G401 (cell line): ENCODE results near the gene THEMIS. TPM values are rescaled to one million over a fixed set of nuclear protein-coding genes. Genes with fewer than 3 reads are reported as not detected.
A peak's percentile ranks its signal among the peaks of the same experiment; 100 is the strongest.
"Not testable (repeated sequence)": the region's sequence is repeated elsewhere in the genome, so short reads cannot be mapped to it uniquely, and the experiment has no call there.

Experiments used
- DNase-seq: peaks from one replicate; pipeline ENCODE4 v3.0.0-alpha.2; 2015; ENCODE audit warnings: low spot score
- in situ Hi-C: cut with HindIII; loops from 2 replicates; pipeline ENCODE4 v1.10.0; 2016; ENCODE audit warnings: low sequenced_read_pairs, mixed read lengths
- total RNA-seq: library from RNA; depleted of rRNA; stranded (reverse); fragments of >200 nt; shearing (Covaris generic); gene quantifications from 2 replicates; pipeline ENCODE4 v1.2.3, GENCODE V29; 2014

The THEMIS gene
- total RNA-seq, 1 experiment from 2014 or later: not detected

DNA sequence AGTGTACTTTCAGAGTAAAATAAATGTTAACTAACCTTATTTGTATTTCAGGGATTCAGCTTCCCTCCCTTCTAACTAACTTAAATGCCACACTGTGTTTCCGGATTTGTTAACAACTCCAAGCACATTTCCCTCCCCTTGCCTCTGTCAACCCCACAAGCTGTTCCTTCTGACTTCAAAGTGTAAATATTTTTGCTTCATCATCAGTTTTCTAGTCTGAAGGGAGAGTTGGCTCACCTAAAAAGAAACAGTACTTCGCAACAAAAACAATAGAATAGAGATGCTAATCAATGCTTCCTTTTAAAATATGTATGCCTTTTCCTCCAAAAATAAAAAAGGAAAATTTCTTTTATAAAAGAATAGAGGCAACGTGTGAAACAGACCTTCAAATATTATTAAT, 132.6 kb downstream of the THEMIS start:
- DNase-seq: no peak
- in situ Hi-C loops: no loop called here

DNA sequence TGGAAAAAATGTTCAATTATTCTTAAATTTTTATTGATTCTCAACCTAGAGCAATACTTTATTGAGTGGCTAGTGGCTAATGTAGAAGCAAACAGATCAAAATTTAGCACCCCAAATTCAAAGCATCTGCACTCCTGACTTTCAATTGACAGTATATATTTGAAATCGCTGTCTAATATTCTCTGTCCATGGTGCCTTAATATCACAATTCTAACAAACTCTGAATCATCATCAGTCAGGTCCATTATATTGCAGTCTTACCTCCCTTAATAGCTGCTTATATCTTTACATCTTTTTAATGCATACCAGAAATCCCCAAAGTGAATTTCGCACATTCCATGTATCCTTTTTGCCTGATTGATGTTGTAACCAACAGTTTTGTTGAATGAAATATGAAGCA, 134.9 kb downstream of the THEMIS start:
- no peak for DNase-seq
- in situ Hi-C loops: no loop called here

DNA sequence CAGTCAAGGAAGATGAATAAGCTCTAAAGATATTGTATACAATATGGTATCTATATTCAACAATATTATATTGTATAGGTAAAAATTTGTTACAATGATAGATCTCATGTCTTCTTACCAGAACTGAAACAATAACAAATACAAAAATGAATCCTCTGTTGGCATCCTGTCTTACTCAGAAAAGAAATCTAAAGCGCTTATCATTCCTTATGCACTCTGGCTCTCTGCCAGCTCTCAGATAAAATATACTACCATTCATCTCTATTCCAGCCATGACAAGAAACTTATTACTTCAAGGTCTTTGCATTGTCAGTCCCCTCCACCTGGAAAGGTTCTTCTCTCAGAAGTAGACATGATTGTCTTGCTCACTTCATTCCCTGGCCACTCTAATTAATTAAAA, 138.6 kb downstream of the THEMIS start:
- DNase-seq: no peak
- in situ Hi-C loops: no loop called here

DNA sequence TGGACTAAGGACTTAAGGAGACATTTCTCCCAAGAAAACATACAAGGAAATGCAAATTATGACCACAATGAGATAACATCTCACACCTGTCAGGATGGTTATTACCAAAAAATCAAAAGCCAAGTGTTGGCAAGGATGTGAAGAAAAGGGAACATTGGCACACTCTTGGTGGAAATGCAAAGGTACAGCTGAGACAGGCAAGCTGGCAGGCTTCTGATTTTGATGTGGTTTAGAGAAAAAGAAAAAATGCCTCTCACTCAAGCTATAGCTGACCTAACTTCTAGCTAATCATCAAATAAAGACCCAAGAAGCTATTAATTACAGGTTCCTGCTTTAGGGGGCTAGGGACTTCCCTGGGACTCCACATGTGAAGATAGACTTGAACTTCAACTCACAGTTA, 139.8 kb downstream of the THEMIS start:
- DNase-seq: peak; percentile 14
- in situ Hi-C loops: no loop called here

DNA sequence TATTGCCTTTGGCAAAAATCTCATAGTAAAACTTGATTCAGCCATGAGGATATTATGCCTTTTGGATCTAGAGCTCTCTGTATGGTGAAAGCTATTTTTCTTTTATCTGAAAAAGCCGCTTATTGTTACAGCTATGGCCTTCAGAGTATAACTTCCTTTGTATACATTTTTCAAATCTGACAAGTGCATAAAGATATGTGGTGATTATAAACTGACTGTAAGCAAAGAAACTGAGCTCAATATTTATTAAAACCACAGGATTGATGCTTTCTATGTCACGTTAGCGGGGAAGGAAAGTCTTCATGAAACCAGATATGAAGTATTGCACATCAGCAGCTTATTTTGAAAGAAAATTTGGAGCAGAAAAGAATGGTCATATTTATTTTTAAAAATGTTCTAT, 151.8 kb downstream of the THEMIS start:
- DNase-seq: no peak
- in situ Hi-C loops: no loop called here

DNA sequence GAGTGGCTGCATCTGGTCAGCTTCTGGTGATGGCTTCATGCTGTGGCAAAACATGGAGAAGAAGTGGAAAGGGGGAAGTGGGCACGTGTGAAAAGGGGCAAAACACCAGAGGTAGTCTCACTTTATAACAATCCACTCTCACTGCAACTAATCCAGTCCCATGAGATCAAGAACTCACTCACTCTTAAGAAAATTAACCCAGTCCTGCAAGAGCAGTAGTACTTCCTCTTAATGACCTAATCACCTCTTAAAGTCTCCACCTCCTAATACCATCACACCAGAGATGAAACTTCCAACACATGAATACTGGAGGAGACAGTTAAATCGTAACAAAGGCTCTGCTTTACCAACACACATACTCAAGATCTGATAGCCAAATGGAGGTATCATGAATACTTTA, 152.6 kb downstream of the THEMIS start:
- in situ Hi-C loops: no loop called here
- DNase-seq: no peak

DNA sequence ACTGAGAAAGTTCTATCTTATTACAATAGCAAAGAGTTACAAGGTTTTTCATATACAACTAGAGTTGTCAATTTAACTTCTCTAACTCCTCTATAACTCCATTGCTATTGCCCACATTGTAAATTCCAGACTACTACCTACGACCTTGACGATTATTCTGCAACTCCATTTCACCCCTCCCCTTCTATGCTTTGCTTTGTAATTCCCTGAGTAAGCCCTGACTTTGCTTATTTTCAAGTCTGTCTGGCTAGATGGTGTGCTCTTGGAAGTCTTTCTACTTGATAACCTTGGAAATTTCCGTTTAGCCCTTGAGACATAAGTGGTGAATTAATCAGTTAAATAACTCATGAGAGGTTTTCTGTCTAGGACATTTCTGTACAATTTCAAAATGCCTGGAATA, 162.4 kb downstream of the THEMIS start:
- DNase-seq: no peak
- in situ Hi-C loops: no loop called here

DNA sequence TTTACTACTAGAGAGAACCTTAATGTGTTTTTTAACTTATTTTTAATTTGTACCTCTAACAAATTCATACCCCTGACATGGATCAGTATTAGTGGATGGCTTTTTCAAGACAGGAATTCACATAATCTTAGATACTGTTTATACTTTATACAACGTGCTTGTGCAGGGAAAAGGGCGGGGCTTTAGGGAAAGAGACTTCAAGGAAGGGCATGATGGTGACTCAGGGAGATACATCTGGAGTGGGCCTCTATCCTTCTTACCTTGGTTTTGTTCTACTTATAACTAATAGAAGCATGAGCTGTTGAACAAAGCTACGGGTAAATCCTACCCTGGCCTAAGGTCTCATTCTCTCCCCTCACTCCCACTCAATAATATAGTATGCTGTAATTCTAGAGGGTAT, 163.1 kb downstream of the THEMIS start:
- DNase-seq: no peak
- in situ Hi-C loops: no loop called here

DNA sequence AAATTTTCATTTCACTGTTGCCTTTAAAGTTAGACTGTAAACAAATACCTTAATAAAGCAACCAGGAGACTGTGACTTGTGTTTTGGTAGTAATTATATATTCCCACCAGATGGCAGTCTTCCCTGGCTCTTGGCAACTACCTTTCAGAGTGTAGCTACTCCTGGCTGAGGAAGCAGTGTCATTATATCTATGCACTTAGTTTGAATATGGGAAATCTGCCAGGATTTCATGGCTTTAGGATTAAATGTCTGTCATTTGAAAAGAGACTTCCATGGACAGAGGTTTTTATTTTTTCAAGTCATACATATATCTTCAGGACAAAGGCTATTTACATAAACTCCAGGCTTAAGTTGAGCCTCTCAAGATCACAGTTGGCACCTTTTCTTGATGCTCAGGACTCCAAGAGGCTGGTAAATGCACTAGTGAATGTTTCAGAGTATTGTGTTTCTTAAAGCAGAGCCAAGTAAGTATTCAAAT, 163.8 kb downstream of the THEMIS start:
- peak; percentile 70 for DNase-seq
- in situ Hi-C loops: no loop called here

DNA sequence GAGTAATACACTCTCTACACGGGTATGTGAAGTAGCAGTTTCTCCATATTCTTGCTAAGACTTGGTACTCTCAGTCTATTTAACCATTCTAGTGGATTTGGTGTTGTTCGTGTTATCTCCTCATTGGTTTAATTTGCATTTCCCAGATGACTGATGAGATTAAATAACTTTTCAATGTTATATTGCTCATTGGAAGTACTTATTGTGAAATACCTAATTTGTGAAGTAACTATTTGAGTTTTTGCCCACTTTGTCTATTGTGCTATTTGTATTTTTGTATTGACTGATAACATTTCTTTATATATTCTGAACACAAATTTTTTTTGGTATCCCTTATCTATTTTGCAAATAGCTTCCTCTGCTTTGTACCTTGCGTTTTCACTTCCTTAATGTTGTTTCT, 167.9 kb downstream of the THEMIS start:
- in situ Hi-C loops: no loop called here
- no peak for DNase-seq

DNA sequence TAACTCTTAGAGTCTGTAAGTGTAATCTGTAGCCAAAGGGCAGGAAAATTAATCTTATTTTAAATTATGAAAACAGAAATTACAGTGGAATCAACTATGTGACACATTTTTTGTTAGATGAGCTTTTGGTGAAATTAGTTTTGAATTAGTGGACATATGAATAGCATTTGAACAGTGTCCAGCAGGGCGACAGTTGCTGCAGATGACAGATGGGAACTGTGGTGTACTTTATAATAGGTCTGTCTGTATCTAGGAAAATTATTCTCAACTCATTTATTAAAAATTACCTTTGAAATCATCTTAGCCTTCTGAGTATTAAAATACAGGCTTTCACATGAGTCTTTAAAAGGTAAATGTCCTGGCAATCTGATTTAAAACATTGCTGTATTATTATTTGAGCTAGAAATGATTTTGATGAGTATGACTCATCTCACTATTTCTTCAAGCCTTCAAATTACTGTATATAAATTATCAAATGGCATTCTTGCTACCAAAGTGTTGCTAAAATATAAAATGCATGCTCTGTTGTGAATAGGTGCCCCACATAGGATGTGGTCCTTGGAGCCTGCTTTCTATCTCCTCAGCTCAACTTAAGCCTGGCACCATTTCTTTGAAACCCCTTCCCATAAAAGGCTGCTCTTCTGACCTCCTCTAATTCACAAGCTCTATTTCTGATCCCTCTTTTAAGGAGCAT, 173.5 kb downstream of the THEMIS start:
- DNase-seq: peak; percentile 42
- in situ Hi-C loops: no loop called here

DNA sequence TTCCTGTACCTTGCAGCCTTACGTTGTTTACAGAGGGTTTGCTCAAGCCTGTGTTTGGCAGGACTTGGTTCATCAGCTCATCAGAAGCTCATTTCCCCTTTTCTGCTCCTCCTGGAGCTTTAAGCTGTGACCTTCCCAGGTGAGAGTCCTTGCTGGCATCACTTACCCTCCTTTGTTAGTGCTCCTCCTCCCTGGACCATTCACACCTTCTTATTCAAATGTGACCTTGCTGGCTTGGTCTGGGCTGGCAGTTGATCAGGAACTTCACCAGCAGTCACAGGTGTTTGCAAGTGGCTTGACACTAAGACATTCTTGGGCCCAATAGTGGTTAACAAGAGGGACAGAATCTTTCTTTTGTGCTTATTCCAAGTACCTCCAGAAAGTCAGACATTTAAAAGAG, 175.0 kb downstream of the THEMIS start:
- in situ Hi-C loops: no loop called here
- no peak for DNase-seq

DNA sequence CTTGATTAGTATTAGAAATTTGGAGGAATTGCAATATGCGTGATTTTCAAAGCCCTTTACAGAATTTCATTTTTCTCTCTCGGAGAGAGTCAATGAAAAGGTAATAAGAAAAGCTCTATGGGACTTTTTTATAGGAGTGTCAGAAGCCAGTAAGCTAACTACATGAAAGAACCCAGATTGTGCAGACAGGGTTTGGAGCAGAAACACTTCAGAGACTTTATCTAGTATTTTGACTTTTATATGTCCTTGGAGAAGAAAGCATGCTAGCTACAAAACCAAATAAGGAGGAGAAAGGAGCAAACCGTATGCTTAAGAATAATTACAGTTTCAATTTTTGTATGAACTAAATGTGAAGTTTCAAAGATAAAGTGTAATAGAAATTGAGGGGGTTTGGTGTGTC, 182.2 kb downstream of the THEMIS start:
- in situ Hi-C loops: no loop called here
- DNase-seq: no peak

DNA sequence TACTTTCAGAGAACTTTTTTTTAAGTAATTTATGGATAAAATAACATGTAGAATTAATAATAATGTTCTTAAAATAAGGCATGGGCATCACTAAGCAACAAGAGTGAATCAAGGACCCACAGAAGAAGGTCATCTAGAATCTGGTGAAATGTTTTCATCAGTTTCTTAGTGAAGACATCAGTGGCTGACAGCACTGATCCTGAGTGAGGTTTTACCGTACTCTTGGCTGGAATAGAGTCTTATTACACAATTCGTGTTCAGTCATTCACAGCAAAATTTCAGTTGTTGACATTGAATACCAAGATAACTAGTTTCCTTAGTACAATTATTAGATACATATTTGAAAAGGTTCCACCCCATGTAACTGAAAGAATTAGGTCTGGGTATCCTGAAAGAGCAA, 183.5 kb downstream of the THEMIS start:
- no peak for DNase-seq
- in situ Hi-C loops: no loop called here

DNA sequence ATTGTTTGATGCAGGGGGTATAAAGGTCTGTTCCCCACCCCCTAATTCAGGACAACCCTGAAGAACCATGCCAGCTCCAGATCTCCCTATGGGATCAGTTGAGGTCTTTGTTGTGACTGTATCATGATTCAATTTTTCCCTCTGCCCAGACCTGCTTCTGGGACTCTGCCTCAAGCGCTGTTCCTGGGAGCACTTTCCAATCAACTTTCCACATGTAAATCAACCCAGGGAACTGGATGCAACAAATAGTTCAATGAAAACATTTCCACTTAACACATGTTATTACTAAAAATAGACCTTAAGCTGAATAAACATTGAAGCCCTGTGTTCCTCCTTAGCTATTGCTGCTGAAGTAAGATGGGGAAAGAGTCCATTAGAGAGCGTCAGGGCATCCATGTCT, 184.4 kb downstream of the THEMIS start:
- DNase-seq: no peak
- in situ Hi-C loops: no loop called here

DNA sequence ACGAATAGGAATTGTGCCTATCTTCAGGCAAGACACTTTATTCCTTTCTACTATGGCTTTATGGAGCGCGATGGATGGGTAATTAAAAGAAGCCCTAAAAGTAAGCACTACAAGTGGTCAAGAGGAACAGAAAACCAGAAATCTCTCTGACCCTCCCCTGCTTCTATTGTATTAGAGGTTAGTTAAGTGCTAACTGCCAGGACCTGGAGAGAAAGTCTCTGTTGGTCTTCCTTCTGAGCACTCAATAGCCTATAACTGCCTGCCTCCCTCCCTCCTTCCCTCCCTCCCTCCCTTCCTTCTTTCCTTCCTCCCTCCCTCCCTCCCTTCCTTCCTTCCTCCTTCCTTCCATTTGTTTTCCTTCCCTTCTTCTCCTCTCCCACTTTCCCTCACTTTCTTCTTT, 190.2 kb downstream of the THEMIS start:
- no peak for DNase-seq
- in situ Hi-C loops: no loop called here

DNA sequence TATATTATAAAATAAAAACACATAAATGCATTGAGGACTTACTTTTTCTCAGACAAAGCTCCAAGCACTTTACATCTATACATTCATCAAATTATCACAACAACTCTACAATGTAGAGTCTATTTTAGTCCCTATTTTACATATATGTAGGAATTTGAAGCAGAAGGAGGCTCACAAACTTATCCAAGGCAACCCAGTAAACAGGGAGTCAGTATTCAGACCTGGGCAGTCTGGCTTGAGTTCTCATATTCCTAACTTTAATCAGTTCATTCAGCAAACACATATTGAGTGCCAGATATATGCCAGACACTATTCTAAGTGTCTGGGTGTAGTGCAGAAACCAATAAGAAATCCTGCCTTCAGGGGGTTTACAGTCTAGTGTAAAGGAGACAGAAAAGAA, 194.6 kb downstream of the THEMIS start:
- in situ Hi-C loops: no loop called here
- DNase-seq: no peak

DNA sequence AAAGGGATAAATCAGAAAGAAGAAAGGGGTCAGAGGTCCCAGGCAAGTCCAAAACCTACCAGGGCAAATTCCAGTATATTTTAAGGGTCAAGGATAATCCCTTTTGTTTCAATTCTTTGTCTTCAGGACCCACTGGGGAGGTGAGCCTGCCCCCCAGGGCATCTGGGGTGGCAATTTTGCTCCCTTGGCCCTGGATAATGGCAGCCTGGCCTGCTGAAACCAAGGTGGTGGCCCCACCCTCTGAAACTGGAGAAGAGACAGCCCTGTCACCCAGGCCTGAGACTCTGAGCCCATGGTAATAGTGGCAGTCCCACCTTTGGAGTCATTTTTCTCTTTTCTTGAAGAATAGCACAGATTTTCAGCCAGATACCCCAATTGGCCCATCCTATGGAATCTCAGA, 205.8 kb downstream of the THEMIS start:
- in situ Hi-C loops: no loop called here

DNA sequence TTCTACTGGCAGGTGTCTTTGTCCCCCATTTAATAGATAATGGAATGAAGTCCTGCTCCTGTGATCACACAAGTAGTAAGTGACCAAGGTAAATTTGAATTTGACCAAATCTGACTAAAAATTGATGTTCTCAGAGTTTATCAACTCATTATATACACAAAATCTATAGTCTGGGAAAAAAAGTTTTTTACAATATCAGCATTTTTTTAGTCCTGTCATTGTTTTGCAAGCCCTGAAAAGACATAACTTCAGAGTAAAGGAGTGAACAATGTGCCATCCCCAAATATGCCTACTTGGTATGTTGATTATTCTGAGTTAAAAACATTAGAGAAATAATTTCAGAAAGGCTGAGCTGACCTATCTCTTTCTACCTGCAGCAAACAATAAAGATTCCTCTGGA, 209.7 kb downstream of the THEMIS start:
- no peak for DNase-seq
- in situ Hi-C loops: no loop called here

More for the DNA sequence above, 205.8 kb downstream of the THEMIS start:
- no peak for DNase-seq

DNA sequence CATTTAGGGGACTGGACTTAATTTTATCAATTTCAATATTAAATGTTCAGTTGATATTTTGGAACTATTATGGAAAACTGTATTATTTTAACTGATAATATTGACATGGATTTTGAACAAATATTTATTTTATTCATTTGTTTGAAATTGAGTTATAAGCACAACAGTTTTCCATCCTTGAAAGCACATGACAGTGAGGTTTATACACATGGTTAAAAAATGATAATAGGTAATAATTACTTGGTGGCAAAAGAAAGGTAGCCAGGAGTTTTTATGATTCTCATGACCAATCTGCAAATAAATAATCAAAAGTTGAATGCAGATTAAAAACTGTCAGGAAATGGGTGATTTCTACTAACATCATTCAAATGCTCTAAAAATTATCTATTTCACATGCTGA, 210.3 kb downstream of the THEMIS start:
- DNase-seq: no peak
- in situ Hi-C loops: no loop called here

DNA sequence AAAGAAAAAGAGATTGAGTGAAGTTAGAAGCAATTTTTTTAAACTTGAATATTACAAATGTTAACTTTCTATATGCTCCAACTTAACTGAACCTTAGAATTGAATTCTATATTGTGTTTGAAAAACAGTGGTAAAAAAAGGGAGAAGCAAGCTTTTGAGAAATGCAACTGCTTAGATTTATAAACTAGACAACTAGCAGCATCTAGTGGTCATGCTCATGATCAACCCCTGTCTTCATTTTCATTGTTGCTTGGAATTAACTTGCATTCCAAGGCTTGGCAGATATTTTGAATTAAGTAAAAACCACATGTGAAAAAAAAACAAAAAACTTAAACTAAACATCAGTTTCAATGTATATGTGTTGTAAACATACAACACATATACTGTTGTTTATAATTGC, 210.8 kb downstream of the THEMIS start:
- in situ Hi-C loops: no loop called here
- peak; percentile 25 for DNase-seq

DNA sequence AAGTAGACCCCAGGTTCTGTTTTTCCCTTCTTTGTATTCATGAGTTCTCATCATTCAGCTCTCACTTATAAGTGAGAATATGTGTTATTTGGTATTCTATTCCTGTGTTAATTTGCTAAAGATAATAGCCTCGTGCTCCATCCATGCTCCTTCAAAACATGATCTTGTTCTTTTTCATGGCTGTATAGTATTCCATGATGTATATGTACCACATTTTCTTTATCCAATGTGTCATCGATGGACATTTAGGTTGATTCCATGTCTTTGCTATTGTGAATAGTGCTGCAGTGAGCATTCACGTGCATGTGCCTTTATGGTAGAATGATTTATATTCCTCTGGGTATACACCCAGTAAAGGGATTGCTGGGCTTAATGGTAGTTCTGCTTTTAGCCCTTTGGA, 213.4 kb downstream of the THEMIS start:
- DNase-seq, in situ Hi-C loops: not testable (repeated sequence)
